Endothelial cell of umbilical vein (primary cell): ENCODE data around the gene FBXL22. TPM values are rescaled to one million over a fixed set of nuclear protein-coding genes. Genes with fewer than 3 reads are reported as not detected.

ENCODE experiments used
- BruUV-seq: library from RNA; stranded (reverse); fragments of 400-500 nt; replicated peaks from 2 replicates; lab custom pipeline; 2021; lab: Mats Ljungman, UMichigan
- CTCF ChIA-PET: fragments of 300-600, 350-600 bp; sonication (Branson Sonifier 250); formaldehyde crosslinking; loops from one replicate; lab custom pipeline; 2021; ENCODE audit warnings: antibody characterized with exemption, inconsistent platforms; lab: Charles Lee
- POLR2A ChIA-PET: fragments of 300-600, 350-600 bp; sonication (Branson Sonifier 250); formaldehyde crosslinking; loops from one replicate; lab custom pipeline; 2021; ENCODE audit warnings: antibody characterized with exemption, inconsistent platforms; lab: Charles Lee
- DNase-seq: peaks from one replicate; pipeline ENCODE4 v3.0.0-alpha.2; 2011; ENCODE audit warnings: low read depth, low spot score
- FAIRE-seq: peaks from 2 replicates; lab custom pipeline; 2011; peaks lifted over from hg19 to GRCh38; lab: Jason Lieb, UNC
- H2AFZ ChIP-seq: 2 replicates; pipeline ENCODE4 v1.6.0; 2012; ENCODE audit warnings: low read depth, low read length, control low read depth, inconsistent platforms
- H3K27ac ChIP-seq: 2 replicates; pipeline ENCODE4 v1.5.1; 2011; ENCODE audit warnings: low read depth, mild to moderate bottlenecking, control low read depth, low read length, moderate library complexity; ENCODE audit not compliant: insufficient read depth
- H3K27me3 ChIP-seq, 2 experiments: 2 replicates each; pipeline versions ENCODE4 v1.6.0 to v1.6.1; 2011; ENCODE audit warnings: low read length in 2 of 2, mixed read lengths in 1 of 2; ENCODE audit not compliant: control insufficient read depth in 2 of 2, insufficient read depth in 2 of 2
- H3K36me3 ChIP-seq, 2 experiments: 2 replicates in 1 of 2; 3 replicates in 1 of 2; pipeline ENCODE4 v1.5.1; 2011; ENCODE audit warnings: low read length in 2 of 2, mild to moderate bottlenecking in 1 of 2, moderate library complexity in 1 of 2; ENCODE audit not compliant: control insufficient read depth in 2 of 2, insufficient read depth in 2 of 2; ENCODE audit errors: extremely low read depth in 1 of 2
- H3K4me1 ChIP-seq: 3 replicates; pipeline ENCODE4 v1.5.1; 2011; ENCODE audit warnings: mild to moderate bottlenecking, low read length; ENCODE audit not compliant: control insufficient read depth, insufficient read depth; ENCODE audit errors: extremely low read depth
- H3K4me2 ChIP-seq: 2 replicates; pipeline ENCODE4 v1.6.1; 2011; ENCODE audit warnings: low read length, control low read depth, mixed read lengths; ENCODE audit not compliant: insufficient read depth
- H3K4me3 ChIP-seq, 3 experiments: fragments of 200-600 bp in 1 of 3; sonication (generic), shearing (Covaris generic) in 1 of 3; replicated peaks in 1 of 3; 2 replicates each; pipeline ENCODE4 v1.5.1; 2011 to 2016; ENCODE audit warnings: control low read depth in 3 of 3, low read length in 3 of 3, mild to moderate bottlenecking in 2 of 3, inconsistent platforms in 1 of 3, low read depth in 1 of 3, moderate library complexity in 1 of 3; ENCODE audit not compliant: insufficient read depth in 1 of 3
- H3K79me2 ChIP-seq: 2 replicates; pipeline ENCODE4 v1.6.0; 2012; ENCODE audit warnings: low read length, inconsistent platforms; ENCODE audit not compliant: control insufficient read depth, insufficient read depth
- H3K9ac ChIP-seq: replicated peaks from 2 replicates; pipeline ENCODE3; 2011; ENCODE audit warnings: low read length, control low read depth; ENCODE audit not compliant: insufficient read depth; ENCODE audit errors: extremely low read depth
- H3K9me1 ChIP-seq: replicated peaks from 3 replicates; pipeline ENCODE4 v1.6.0; 2011; ENCODE audit warnings: mild to moderate bottlenecking, low read length; ENCODE audit not compliant: control insufficient read depth, insufficient read depth; ENCODE audit errors: extremely low read depth
- H3K9me3 ChIP-seq: replicated peaks from 2 replicates; pipeline ENCODE4 v1.5.1; 2012; ENCODE audit warnings: low read length, inconsistent platforms; ENCODE audit not compliant: control insufficient read depth, insufficient read depth
- H4K20me1 ChIP-seq: replicated peaks from 2 replicates; pipeline ENCODE3; 2011; ENCODE audit warnings: mild to moderate bottlenecking, low read length; ENCODE audit not compliant: control insufficient read depth, insufficient read depth; ENCODE audit errors: extremely low read depth
- EZH2 ChIP-seq: IDR thresholded peaks from 2 replicates; pipeline ENCODE4 v1.6.1; 2012; ENCODE audit warnings: borderline replicate concordance, low read depth, mild to moderate bottlenecking, moderate library complexity, low read length, inconsistent platforms; ENCODE audit not compliant: severe bottlenecking
- FOS ChIP-seq: IDR thresholded peaks from 2 replicates; pipeline ENCODE4 v1.6.1; 2011; ENCODE audit warnings: mild to moderate bottlenecking, low read length, moderate library complexity, borderline replicate concordance; ENCODE audit not compliant: insufficient read depth
- GATA2 ChIP-seq: IDR thresholded peaks from 2 replicates; pipeline ENCODE4 v1.7.0; 2011; ENCODE audit warnings: low read depth, mild to moderate bottlenecking, moderate library complexity, mixed read lengths, low read length; ENCODE audit not compliant: insufficient read length, insufficient read depth
- JUN ChIP-seq: IDR thresholded peaks from 2 replicates; pipeline ENCODE4 v1.6.1; 2011; ENCODE audit warnings: borderline replicate concordance, low read depth; ENCODE audit not compliant: insufficient read length, insufficient read depth
- MYC ChIP-seq: IDR thresholded peaks from one replicate; pipeline ENCODE4 v1.6.1; 2011; ENCODE audit warnings: mild to moderate bottlenecking, low read depth, low read length
- POLR2A ChIP-seq: IDR thresholded peaks from 2 replicates; pipeline ENCODE4 v1.6.1; 2012; ENCODE audit warnings: low read depth, mild to moderate bottlenecking, control low read depth, low read length
- POLR2AphosphoS5 ChIP-seq: IDR thresholded peaks from 2 replicates; pipeline ENCODE4 v1.6.1; 2012; ENCODE audit warnings: low read depth, mild to moderate bottlenecking, control low read depth, low read length, moderate library complexity; ENCODE audit not compliant: insufficient read depth
- dilution Hi-C: fragments of 300-500 bp; cut with MboI; formaldehyde crosslinking; loops from one replicate; pipeline ENCODE4 v1.15.0; 2019; ENCODE audit warnings: low sequenced_read_pairs; ENCODE audit not compliant: extremely low pct_ligation_motif_present
- intact Hi-C: fragments of 100-400 bp; cut with micrococcal nuclease; formaldehyde crosslinking; loops from one replicate; pipeline ENCODE4 v1.10.0; 2022
- polyA plus RNA-seq, 4 experiments: library from polyadenylated mRNA; depleted of rRNA in 3 of 4; stranded (reverse) in 3 of 4; unstranded in 1 of 4; fragments of >200 nt; gene quantifications; 2 replicates each; pipeline versions ENCODE4 v1.2.1 to v1.2.3, GENCODE V29; 2011 to 2012; ENCODE audit warnings: missing spikeins in 1 of 4
- total RNA-seq: library from RNA; stranded (reverse); gene quantifications from 2 replicates; pipeline ENCODE4 v1.2.3, GENCODE V29; 2021
- TF ChIP-seq, protein P1 (sequence below): IDR thresholded peaks from 2 replicates; pipeline ENCODE4 v1.6.1; 2011; ENCODE audit not compliant: insufficient read depth, insufficient read length
- TF ChIP-seq, protein P2 (sequence below), 2 donors: IDR thresholded peaks; 1 replicate in 1 of 2; 2 replicates in 1 of 2; pipeline ENCODE4 v1.5.1; 2011; ENCODE audit warnings: low read length in 2 of 2, mild to moderate bottlenecking in 2 of 2, moderate library complexity in 2 of 2, control low read depth in 1 of 2, inconsistent platforms in 1 of 2, low read depth in 1 of 2; ENCODE audit not compliant: insufficient read depth in 1 of 2; ENCODE audit errors: extremely low read depth in 1 of 2

The FBXL22 gene
- total and polyA plus RNA-seq, 2 donors (not counting 3 experiments of a cell fraction or from before 2014, with no cell fraction given), result 0.06 TPM; not detected in 1

DNA sequence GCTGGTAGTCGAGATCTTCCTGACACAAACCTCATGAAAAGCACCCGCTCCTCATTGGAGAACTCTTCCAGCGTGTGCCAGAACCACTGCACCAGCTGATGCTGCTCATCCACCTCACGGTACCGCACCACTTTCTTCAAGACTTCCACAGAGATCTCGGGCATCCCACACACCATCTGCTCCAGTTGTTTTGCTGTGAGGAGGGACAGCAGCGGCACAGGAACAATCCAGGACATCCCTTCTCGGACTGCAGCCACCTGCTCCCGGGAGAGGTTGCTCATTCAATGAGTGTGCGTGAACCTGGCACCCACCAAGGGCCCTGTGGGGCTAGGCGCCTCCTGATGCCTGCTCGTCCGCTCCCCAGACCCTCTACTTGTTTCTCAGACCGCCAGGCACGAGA lies 15.1 kb downstream of the FBXL22 start:
- H3K36me3 ChIP-seq, result peaks cover 10 to 31% of the 10 kb centered on the region in 2 experiments
- CTCF ChIA-PET, result interaction anchor here (0.9 to 5.4 kb wide), 3 partner anchors 19 to 456 kb away, joined by 3 to 72 read pairs (median 3); no protein-coding TSS in a partner anchor
- H3K9me3 ChIP-seq, result no peaks in the 10 kb centered on the region
- H3K27ac ChIP-seq, result no peak overlapping the region
- H3K9ac ChIP-seq, result no peak overlapping the region
- no peaks in the 10 kb centered on the region for H3K9me1 ChIP-seq
- H3K4me3 ChIP-seq, result no peak overlapping the region
- no peak for FAIRE-seq
- intact Hi-C loops (loop anchor here (5.0 kb wide), 1 partner anchor 280 kb away; no protein-coding TSS in a partner anchor), dilution Hi-C loops (no loop called here)
- H3K4me2 ChIP-seq, result no peak overlapping the region
- DNase-seq, result no peak
- POLR2A ChIA-PET, result no interaction called here
- no peaks in the 10 kb centered on the region for H4K20me1 ChIP-seq
- no peaks in the 10 kb centered on the region for H3K79me2 ChIP-seq
- H2AFZ ChIP-seq, result no peak overlapping the region
- BruUV-seq, result no TSS peak
- no peaks in the 10 kb centered on the region for H3K27me3 ChIP-seq
- no peak for TF ChIP-seq POLR2AphosphoS5
- no peak for TF ChIP-seq GATA2
- TF ChIP-seq POLR2A, result no peak
- peaks cover 11% of the 10 kb centered on the region for H3K4me1 ChIP-seq

DNA sequence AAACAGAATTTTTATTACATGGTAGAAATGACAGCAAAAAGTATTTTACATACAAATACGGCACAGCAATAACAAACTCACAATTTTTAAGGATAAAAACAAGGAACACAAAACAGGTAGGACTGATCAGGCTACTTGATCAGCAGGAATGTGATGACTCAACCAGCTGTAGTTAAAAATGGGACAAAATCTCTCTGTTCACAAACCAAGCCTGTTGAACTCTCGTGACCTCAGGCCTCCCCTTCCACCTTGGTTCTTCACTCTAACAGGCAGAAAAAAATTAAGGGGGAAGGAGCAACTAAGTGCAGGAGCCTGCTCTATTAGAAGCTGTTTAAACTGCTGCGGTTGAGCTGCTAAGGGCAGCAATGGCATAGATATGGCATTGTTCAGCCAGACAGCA lies 18.7 kb downstream of the FBXL22 start:
- Histone ChIP-seq H4K20me1 (no peaks in the 10 kb centered on the region), H3K9me1 (no peaks in the 10 kb centered on the region), H2AFZ (no peak overlapping the region), H3K4me3 (no peak overlapping the region), H3K27ac (no peak overlapping the region), H3K4me2 (no peak overlapping the region), H3K79me2 (no peaks in the 10 kb centered on the region), H3K4me1 (peaks cover 3% of the 10 kb centered on the region), H3K36me3 (peaks cover 5 to 15% of the 10 kb centered on the region in 2 experiments), H3K9me3 (no peaks in the 10 kb centered on the region), H3K27me3 (no peaks in the 10 kb centered on the region), H3K9ac (no peak overlapping the region)
- TF ChIP-seq MYC, result no peak
- TF ChIP-seq EZH2, result no peak
- no peak for TF ChIP-seq JUN
- no peak for TF ChIP-seq POLR2A
- no peak for TF ChIP-seq POLR2AphosphoS5
- TF ChIP-seq, protein P1, sequence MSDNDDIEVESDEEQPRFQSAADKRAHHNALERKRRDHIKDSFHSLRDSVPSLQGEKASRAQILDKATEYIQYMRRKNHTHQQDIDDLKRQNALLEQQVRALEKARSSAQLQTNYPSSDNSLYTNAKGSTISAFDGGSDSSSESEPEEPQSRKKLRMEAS, result no peak
- TF ChIP-seq FOS, result no peak
- TF ChIP-seq GATA2, result no peak
- TF ChIP-seq, protein P2, sequence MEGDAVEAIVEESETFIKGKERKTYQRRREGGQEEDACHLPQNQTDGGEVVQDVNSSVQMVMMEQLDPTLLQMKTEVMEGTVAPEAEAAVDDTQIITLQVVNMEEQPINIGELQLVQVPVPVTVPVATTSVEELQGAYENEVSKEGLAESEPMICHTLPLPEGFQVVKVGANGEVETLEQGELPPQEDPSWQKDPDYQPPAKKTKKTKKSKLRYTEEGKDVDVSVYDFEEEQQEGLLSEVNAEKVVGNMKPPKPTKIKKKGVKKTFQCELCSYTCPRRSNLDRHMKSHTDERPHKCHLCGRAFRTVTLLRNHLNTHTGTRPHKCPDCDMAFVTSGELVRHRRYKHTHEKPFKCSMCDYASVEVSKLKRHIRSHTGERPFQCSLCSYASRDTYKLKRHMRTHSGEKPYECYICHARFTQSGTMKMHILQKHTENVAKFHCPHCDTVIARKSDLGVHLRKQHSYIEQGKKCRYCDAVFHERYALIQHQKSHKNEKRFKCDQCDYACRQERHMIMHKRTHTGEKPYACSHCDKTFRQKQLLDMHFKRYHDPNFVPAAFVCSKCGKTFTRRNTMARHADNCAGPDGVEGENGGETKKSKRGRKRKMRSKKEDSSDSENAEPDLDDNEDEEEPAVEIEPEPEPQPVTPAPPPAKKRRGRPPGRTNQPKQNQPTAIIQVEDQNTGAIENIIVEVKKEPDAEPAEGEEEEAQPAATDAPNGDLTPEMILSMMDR (IDR thresholded peaks at IDR 0.05; ENCODE audit: extremely low read depth in 1 of 2, insufficient read depth in 1 of 2, low read depth in 1 of 2, low read length in 2 of 2), result no peak
- CTCF ChIA-PET, result interaction anchor here (0.8 kb wide), 1 partner anchor 17 kb away, joined by 3 read pairs; no protein-coding TSS in a partner anchor
- POLR2A ChIA-PET, result no interaction called here
- BruUV-seq, result no TSS peak
- dilution Hi-C loops, result no loop called here
- DNase-seq (no peak), FAIRE-seq (no peak)
- intact Hi-C loops, result no loop called here
